GM20431 (cell line): ENCODE measurements around the gene GPRIN2.

ENCODE experiments used
- in situ Hi-C: fragments of 300-500 bp; cut with MseI, MboI; formaldehyde crosslinking; loops from one replicate; pipeline ENCODE4 v1.15.0; 2020; ENCODE audit warnings: low sequenced_read_pairs; ENCODE audit not compliant: unreplicated experiment

The GPRIN2 gene

DNA sequence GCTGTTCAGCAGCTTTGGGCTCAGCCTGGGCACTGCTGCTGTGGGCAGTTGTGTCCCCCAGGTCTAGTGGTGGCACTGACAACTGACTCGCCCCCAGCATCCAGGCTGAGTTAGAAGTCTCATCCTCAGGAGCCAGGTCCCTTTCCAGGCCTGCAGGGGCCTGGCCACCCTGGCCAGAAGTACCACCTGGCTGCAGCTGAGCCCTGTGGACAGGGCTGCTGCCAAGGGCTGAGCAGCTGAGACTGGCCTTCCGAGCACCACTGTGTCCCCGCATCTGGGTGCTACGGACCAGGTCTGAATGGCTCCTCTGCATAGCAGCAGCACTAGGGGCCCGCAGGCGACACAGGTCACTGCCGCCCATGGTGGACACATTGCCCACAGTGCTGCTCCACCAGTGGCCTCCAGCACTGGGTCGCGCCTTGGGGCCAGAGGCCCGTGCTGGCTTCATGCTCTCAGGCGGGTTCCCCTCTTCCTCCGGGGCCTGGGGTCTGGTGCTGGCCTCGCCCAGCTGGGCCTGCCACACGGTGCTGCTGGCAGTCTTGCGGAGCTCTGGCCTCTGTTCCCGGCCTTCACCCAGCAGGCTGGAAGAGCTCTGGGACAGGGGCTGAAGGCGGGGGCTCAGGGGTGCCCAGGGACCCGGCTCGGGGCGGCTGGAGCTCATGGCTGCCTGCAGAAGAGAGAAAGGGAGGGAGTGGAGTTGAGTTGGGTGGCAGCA is 6.2 kb downstream of the GPRIN2 start:
- in situ Hi-C loops, result no loop called here

DNA sequence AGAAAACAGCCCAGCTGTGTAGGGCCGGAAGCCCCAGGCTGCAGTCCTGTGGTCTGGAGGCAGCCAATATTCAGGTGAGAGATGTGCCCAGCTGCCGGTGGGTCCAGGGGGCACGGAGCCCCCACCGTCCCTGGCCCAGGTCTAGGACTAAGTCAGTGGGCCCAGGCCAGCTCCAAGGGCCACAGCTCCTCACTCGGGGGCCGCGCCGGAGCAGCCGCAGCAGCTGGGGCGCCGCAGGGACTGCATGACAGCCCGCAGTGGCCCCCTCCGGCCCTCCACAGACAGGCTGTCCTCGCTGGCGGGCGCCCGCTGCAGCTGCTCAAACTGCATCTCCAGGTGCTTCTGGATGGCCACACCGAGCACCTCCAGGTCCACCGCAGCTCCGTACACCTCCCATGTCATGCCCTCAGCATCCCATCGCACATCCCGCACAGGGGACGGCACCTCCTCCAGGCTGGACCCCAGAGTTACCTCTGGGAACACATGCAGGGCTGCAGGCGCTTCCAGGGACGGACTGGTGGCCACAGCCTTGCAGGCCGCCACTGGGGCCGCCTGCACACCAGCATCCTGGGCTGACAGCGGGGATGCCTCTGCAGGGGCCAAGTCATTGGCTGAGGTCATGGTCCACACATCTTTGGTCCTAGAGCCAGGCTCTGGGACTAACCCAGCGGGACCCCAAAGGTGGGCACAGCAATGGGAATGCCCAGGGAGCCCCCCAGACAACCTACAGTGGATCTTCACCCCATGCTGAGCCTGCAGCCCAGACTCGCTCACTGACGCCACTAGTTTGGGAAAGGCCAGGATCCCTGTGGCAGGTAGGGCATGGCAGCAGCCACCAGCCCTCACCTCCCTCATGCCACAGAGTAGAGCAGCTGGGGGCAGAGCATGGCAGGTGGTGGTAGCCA is 7.0 kb downstream of the GPRIN2 start:
- in situ Hi-C loops, result loop anchor here (25.0 kb wide), 1 partner anchor 487 kb away; no protein-coding TSS in a partner anchor

DNA sequence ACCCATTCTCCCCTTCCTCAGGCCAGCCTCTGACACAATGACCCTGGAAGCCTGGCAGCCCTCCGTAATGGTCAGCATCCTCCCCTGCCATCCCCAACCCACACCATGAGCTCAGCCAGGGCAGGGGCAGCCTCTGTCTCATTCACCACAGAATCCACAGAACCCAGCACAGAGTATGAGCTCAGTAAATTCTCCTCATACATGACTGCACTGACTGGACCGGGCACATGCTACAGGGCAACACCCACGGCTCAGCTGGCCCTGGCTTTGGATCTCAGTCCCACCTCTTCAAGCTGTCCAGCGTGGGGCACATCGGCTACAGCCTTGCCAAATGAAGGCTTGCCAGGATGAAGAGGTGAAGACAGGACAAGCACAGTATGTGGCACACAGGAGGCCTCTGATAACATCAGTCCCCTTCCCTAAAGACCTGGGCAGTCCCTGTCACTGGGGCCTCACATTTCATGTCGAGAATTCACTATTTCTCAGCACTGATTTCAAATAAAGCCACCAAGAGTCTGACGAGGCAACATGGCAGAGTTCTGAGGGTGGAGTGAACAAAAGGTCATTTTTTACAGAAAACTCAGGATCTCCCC is 7.9 kb downstream of the GPRIN2 start:
- in situ Hi-C loops, result loop anchor here (25.0 kb wide), 1 partner anchor 486 kb away; no protein-coding TSS in a partner anchor

DNA sequence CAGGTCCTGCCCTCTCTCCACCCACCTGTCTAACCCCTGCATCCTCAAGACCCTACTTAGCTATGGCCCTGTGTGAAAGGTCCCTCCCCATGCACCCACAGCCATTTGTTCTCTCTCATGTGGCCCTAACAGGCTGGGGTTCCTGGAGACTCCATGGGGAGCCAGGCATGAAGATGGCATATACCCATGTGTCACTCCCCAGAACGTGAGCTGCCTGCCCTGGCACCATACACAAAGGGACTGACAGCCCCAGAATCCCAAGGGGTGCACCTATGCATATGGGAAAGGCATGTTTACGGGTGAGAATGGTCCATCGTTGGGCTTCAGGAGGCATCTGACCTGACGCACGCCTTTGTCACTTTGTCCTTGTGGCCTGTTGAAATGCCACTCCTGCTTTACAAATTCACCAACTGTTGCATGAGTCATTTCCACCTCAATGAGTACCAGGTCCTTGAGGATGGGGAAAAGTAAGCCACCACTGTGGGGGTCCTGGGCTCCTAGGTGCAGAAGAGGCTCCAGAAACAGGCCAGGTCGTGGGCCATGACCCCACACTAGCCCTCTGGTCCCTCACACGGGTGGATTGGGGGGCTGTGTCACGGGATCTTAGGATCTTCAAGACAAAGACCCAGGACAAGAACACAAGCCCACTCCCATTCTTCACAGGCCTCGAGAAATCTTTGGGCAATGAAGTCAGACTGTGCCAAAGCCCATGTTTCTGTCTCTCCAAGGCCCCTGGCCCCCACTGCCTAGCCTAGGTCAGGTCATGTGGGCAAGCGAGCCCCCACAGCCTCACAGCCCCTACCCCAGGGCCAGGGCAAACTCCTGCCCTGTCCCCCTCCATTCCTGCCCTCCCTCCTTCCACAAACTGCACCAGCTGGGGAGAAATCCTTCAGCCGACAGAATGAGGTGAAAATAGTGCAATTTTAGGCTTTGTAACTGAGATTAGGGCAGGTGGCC is 8.6 kb downstream of the GPRIN2 start:
- in situ Hi-C loops, result loop anchor here (25.0 kb wide), 1 partner anchor 486 kb away; no protein-coding TSS in a partner anchor

DNA sequence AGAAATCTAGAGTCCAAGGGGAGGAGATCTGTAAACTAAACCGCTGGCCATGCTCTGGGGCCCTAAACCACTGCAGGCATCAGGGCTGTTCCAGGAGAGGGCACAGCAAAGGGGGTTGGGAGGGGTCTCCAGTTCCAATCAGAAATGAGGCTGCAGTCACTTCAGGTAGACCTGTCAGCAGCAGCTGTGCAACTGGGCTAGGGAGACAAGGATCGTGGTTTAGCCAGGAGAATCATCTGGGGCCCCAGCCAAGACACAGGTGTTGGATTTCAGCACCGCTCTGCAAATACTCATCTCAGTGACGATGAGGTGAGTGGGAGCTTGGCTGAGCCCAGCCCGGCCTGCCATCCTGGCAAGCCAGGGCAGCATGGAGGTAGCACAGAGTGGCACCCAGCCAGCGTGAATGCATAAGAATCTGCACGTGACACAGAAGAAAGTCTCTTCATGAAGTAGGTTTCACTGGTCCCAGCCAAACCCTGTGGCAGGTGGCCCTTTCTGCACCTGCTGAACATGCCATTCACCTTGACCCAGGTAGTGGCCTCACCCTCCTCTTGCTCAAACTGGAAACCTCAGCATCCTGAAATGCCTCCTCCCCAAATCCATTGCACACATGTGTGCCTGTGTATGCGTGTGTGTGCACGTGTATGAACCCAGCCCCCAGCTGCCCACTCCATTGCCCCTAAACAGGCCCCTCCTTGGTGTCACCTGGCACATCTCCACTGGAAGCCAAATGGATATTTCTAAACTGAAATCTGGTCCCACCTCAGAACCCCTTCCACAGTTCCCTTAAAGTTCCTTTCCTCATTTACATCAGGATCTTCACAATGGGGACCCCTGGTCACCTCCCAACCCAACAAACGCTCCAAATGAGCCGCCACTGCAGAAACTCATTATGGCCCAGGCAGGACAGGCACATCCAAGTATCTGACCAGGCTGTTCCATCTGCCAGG is 9.6 kb downstream of the GPRIN2 start:
- in situ Hi-C loops, result loop anchor here (25.0 kb wide), 1 partner anchor 485 kb away; no protein-coding TSS in a partner anchor

DNA sequence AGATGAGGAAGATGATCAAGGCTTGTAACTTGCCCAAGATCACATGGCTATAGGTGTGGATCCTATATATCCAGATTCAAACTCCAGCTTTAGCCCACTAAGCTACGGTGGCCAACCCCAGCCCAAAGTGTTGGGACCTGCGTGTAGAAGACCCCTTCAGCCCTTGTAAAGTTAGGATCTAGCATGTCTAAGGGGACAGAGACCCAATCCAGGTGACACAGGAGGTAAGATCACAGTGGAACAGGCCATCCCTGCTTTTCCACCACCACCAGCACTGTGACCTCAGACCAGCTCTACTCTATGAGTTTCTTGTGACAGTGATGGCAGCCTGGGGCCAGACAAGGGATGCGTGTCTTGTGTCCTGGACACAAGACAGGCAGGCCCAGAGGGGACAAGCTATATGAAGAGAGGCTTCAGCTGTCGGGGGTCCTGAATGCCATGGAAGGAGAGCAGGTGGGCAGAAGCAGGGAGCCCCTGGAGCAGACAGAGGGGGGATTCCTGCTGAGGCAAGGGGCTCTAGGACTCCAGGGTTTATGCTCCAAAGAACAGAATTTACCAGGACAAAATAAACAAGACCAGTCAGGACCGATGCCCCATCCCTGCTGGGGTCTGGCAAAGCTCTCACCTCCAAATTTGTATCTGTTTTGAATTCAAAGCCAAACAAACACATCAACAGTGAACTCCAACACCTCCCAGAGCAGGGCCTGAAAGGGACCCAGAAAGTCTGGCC is 10.4 kb downstream of the GPRIN2 start:
- in situ Hi-C loops, result loop anchor here (25.0 kb wide), 1 partner anchor 484 kb away; no protein-coding TSS in a partner anchor

DNA sequence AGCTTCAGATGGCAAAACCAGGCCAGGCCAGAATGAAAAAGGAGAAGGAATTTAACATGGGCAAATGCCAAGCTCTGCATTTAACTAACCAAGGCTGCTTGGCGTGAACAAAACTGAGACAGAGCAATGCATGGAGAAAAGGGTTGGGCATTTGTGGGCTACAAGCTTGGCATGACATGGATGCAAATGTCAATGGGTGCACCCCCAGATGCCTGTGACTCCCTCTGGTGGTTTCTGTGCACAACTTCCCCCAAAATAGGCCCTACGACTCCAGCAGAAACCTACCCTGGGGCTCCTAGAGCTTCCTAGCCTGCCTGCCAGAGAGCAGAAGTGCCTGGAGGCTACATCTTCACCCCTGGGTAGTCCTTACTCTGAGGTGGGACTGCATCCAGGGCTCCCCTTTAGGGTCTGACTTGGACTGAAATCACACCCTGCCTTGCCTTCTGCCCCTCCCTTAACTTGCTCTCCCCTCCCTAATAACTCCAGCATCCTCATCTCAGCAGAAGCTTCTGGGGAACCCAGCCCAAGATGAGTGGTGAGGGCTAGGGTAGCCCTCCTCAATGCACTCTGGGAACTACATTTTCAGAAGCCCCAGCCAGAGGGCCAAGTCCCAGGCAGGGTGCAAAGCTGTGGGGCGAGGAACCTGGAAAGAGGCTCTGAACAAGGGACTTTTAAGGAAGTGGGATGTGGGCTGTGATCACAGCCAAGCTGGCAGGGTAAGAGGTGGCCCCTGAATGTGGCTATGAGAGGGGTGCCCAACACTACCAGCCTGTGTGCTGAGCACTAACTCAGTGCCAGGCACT is 11.3 kb downstream of the GPRIN2 start:
- in situ Hi-C loops, result loop anchor here (25.0 kb wide), 1 partner anchor 483 kb away; no protein-coding TSS in a partner anchor

DNA sequence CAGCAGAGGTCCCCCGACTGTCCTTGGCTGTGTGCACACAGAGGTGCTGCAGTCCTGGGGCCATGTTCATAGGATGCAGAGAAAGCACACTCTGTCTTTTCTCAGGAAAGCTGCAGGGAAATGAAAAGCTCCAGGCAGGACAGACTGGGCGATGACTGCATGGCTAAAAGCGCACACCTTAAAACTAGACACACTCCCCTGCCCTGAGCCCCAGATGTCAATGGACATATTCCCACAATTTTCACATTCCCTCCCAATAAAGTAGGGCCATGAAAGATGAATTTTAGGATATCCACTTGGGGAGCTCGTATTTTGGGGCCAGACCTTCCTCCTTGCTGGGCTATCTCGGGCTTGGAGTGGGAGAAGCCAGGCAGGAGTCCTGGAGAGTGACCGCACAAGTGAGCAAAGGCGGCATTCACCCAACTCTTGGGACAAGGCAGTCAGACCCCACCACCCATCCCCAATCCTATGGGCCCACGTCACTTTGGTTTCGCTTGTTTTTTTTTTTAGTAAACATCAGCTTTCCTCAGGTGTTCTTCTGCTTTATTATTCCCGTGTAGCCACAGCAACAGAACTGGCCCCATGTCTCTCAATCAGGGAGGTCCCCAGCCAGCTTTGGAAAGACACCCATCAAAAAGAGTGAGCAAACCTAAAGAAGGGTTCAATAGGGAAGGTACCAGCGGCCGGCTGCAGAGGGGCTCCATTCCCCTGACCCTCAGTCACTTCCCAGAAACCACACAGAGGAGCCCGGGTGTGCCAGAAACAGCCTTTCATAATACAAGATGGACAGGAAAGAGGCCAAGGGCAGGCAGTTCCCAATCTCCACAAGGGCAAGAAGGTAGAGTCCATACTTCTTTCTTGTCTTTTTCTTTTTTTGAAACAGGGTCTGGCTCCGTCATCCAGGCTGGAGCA is 12.7 kb downstream of the GPRIN2 start:
- in situ Hi-C loops, result loop anchor here (25.0 kb wide), 1 partner anchor 481 kb away; no protein-coding TSS in a partner anchor

DNA sequence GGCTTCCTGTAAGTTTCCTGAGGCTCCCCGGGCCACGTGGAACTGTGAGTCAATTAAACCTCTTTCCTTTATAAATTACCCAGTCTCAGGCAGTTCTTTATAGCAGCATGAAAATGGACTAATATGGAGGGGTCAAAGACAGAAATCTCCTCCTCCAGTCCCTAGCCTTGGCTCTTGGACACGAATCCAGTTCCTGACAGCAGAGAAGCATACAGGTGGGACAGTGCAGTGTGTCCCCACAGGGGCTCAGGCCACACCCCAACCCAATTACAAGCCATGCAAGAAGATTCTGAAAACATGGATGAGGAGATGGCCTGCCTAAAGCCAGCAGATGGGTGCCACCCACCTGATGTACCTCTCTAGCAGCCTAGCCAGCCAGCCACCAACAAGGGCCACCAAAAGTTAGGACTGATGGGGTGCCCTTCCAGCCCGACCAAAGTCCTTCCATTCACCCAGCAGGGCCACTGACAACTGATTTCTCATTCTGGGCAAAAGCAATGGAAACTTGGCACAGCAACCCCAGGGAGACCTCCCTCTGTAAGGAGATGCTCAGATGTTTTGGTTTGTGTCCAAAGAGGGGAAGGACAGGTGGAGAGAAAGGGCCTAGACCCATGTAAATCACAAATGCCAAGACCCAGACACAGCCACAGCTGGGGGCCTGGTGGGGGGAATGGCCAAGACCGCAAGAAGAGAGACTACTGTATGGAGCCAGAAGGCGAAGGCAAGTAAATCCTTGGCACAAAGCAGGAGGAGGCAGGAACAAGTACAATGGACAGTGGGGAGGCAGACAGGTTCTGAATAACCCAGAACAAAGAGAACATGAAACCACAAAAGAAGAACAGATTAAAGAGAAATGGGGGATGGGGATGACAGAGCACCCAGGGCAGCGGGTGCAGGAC is 13.6 kb downstream of the GPRIN2 start:
- in situ Hi-C loops, result loop anchor here (25.0 kb wide), 1 partner anchor 481 kb away; no protein-coding TSS in a partner anchor

DNA sequence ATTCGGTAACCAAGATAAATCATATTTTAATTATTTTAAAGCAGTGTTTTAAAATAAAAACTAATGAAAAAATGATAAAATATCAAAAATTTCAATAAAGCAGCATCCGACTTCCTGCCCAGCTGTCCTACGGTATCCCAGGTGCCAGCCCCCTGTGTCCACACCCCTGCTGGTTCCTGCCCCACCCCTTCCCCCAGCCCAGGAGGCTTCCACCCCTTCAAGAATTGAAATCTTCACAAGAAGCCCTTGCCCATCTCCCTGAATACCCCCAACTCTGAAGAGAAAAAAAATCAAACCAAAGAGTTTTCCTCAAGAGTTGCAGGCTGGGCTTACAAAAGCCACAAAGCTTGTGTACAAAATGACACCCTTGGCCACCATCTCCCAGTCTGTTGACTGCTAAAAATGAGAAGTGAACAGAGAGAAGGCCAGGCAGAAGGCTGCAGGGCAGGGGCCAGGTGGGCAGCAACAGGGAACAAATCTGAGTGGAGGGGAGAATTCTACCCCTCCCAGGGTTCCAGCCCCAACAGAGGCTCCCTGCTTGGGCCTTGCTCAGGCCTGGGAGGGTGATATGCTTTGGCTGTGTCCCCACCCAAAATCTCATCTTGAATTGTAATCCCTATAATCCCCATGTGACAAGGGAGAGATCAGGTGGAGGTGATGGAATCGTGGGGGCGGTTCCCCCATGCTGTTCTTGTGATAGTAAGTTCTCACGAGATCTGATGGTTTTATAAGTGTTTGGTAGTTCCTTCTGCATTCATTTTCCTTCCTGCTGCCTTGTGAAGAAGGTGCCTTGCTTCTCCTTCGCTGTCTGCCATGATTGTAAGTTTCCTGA is 14.5 kb downstream of the GPRIN2 start:
- in situ Hi-C loops, result loop anchor here (25.0 kb wide), 1 partner anchor 480 kb away; no protein-coding TSS in a partner anchor

DNA sequence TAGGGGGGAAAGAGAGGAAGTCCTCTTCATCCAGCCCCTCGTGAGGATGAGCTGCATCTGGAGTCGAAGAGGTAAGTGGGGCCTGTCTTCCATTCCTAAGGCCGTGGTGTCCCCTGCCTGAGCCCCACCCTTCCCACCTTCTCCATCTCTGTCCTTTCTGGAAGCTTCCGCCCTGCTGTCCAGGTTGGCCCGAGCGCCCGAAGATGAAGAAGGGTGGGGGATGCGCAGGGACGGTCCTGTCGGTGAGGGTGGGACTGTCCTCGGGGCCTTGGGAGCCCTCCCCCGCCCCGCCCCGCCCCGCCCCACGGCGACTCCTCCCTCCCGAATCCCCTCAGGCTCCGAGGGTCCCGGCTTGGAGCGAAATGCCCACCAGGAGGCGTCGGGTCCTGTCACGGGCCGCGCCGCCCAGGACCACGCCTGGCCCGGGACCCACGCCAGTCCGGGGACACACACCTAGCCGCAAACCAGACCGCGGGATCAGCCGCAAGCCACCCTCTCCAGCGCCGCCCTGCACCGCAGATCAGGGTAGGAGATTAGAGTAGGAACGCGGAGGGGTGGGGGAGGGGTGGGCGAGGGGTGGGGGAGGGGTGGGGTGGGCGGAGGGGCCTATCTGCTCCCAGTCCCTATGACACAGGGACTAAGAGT is 15.3 kb downstream of the GPRIN2 start:
- in situ Hi-C loops, result loop anchor here (25.0 kb wide), 1 partner anchor 479 kb away; no protein-coding TSS in a partner anchor

DNA sequence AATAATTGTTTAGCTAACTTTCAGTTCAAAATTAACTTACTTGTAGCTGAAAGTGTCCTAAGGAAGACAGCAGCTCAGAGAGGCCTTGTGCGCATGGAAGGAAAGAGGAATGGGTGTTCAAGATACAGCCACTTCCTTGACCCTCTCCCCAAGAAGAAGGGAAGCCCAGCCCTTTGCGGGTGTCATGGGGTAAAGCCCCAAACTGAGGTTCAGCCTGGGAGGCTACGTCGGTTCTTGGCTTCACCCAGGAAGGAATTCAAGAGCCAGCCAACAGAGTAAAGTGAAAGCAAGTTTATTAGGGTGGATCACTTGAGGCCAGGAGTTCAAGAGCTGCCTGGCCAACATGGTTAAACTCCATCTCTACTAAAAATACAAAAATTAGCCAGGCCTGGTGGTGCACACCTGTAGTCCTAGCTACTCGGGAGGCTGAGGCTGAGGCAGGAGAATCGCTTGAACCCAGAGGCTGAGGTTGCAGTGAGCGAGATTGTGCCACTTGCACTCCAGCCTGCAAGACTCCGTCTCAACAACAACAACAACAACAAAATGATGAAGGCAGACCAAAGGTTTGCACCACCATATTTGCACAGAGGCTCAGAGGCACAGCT is 15.9 kb downstream of the GPRIN2 start:
- in situ Hi-C loops, result loop anchor here (25.0 kb wide), 1 partner anchor 478 kb away; no protein-coding TSS in a partner anchor
